K562 (cell line): ENCODE results near the gene KCNAB2. TPM values are rescaled to one million over a fixed set of nuclear protein-coding genes. Genes with fewer than 3 reads are reported as not detected.

Experiments
- CTCF ChIP-seq, 3 experiments: IDR thresholded peaks in 2 of 3; conservative IDR thresholded peaks in 1 of 3; 2 replicates each; pipeline ENCODE4 v1.5.1; 2011 to 2012; ENCODE audit warnings: low read length in 3 of 3, mild to moderate bottlenecking in 3 of 3, control low read depth in 2 of 3, improper control_type of control experiment in 1 of 3, inconsistent platforms in 1 of 3, low read depth in 1 of 3, mixed read lengths in 1 of 3, moderate library complexity in 1 of 3; ENCODE audit not compliant: insufficient read depth in 2 of 3
- L3MBTL2 ChIP-seq: fragments of 450-650 bp; IDR thresholded peaks from 2 replicates; pipeline ENCODE4 v1.6.1; 2016; ENCODE audit warnings: mild to moderate bottlenecking, moderate library complexity
- NFIC ChIP-seq: fragments of 450-650 bp; IDR thresholded peaks from 2 replicates; pipeline ENCODE4 v1.6.1; 2017; ENCODE audit warnings: mild to moderate bottlenecking, inconsistent platforms
- polyA plus RNA-seq, 8 experiments: library from polyadenylated mRNA; depleted of rRNA in 4 of 8; stranded (reverse) in 5 of 8; unstranded in 3 of 8; fragments of >200 nt; fragmentation: Nextera tagmentation in 2 of 8; fragmentation: Illumina TruSeq in 1 of 8; extraction: Ambion mirVana in 2 of 8; extraction: Trizol in 1 of 8; gene quantifications; 2 replicates each; pipeline versions ENCODE4 v1.2.1 to v1.2.3, GENCODE V29; 2011 to 2014; ENCODE audit warnings: inconsistent platforms in 1 of 8, missing spikeins in 1 of 8
- total RNA-seq, 7 experiments: library from RNA; depleted of rRNA in 6 of 7; stranded (reverse); fragments of >200 nt in 6 of 7; fragmentation: Illumina TruSeq in 2 of 7; extraction: Trizol in 2 of 7; gene quantifications; 2 replicates each; pipeline versions ENCODE4 v1.2.1 to v1.2.3, GENCODE V29; 2011 to 2021; ENCODE audit warnings: low replicate concordance in 1 of 7
- TF ChIP-seq, protein P1 (sequence below), 2 experiments: fragments of 450-650 bp; formaldehyde crosslinking in 1 of 2; IDR thresholded peaks; 2 replicates each; pipeline versions ENCODE4 v1.4.0 to v1.6.1; 2014 to 2020; ENCODE audit warnings: mild to moderate bottlenecking in 2 of 2, borderline replicate concordance in 1 of 2, low read depth in 1 of 2

Gene KCNAB2
- total and polyA plus RNA-seq, 9 of the 15 experiments (the other 6 are each of a cell fraction or from before 2014, with no cell fraction given), result 1.8 to 15.8 (median 7.1) TPM

- TF ChIP-seq, protein P1, sequence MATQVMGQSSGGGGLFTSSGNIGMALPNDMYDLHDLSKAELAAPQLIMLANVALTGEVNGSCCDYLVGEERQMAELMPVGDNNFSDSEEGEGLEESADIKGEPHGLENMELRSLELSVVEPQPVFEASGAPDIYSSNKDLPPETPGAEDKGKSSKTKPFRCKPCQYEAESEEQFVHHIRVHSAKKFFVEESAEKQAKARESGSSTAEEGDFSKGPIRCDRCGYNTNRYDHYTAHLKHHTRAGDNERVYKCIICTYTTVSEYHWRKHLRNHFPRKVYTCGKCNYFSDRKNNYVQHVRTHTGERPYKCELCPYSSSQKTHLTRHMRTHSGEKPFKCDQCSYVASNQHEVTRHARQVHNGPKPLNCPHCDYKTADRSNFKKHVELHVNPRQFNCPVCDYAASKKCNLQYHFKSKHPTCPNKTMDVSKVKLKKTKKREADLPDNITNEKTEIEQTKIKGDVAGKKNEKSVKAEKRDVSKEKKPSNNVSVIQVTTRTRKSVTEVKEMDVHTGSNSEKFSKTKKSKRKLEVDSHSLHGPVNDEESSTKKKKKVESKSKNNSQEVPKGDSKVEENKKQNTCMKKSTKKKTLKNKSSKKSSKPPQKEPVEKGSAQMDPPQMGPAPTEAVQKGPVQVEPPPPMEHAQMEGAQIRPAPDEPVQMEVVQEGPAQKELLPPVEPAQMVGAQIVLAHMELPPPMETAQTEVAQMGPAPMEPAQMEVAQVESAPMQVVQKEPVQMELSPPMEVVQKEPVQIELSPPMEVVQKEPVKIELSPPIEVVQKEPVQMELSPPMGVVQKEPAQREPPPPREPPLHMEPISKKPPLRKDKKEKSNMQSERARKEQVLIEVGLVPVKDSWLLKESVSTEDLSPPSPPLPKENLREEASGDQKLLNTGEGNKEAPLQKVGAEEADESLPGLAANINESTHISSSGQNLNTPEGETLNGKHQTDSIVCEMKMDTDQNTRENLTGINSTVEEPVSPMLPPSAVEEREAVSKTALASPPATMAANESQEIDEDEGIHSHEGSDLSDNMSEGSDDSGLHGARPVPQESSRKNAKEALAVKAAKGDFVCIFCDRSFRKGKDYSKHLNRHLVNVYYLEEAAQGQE (IDR thresholded peaks at IDR 0.05; ENCODE audit: borderline replicate concordance), result no peak
- TF ChIP-seq, protein P1 (CRISPR knock-in tag; IDR thresholded peaks at IDR 0.05; ENCODE audit: low read depth), result no peak
- TF ChIP-seq CTCF (IDR thresholded peaks at IDR 0.05 in 2 of 3, conservative IDR thresholded peaks at IDR 0.05 in 1 of 3; ENCODE audit: insufficient read depth in 2 of 3, low read depth in 1 of 3, low read length in 3 of 3) (no peak), L3MBTL2 (no peak), NFIC (peak; percentile 81)
Observed at GRCh38 chr1:6001992-6002576, 43.6 kb upstream of the KCNAB2 start (continued).
